GM21447 (cell line): ENCODE data around the gene LIN28A.

Source experiments
- ATAC-seq: cut with Tn5 transposase; IDR thresholded peaks from one replicate; pipeline ENCODE4 v1.9.1; 2021; ENCODE audit not compliant: unreplicated experiment

LIN28A gene

GRCh38 chr1:26478159-26478558 lies 67.5 kb downstream of the LIN28A start:
- no peak for ATAC-seq

GRCh38 chr1:26478988-26479387 lies 68.4 kb downstream of the LIN28A start:
- ATAC-seq = no peak
